Chondrocyte (in vitro differentiated cells): ENCODE measurements around the gene MSMO1. TPM values are rescaled to one million over a fixed set of nuclear protein-coding genes. Genes with fewer than 3 reads are reported as not detected.
"Not testable (repeated sequence)": the region's sequence is repeated elsewhere in the genome, so short reads cannot be mapped to it uniquely, and the experiment has no call there.

ENCODE experiments used
- DNase-seq: peaks from one replicate; pipeline ENCODE4 v3.0.0; 2021; ENCODE audit warnings: mixed read lengths, low spot score
- H3K27ac Mint-ChIP-seq: one replicate; pipeline ENCODE4 v1.8.0; 2021; ENCODE audit warnings: mild to moderate bottlenecking, moderate library complexity, mixed read lengths; ENCODE audit not compliant: unreplicated experiment
- H3K27me3 Mint-ChIP-seq: 2 replicates; pipeline ENCODE4 v1.8.0; 2021; ENCODE audit warnings: low read depth, mixed read lengths
- H3K36me3 Mint-ChIP-seq: 2 replicates; pipeline ENCODE4 v1.8.0; 2021; ENCODE audit warnings: low read depth, mixed read lengths
- H3K4me1 Mint-ChIP-seq: 2 replicates; pipeline ENCODE4 v1.8.0; 2021; ENCODE audit warnings: low read depth, mild to moderate bottlenecking, mixed read lengths
- H3K4me3 Mint-ChIP-seq: one replicate; pipeline ENCODE4 v1.8.0; 2021; ENCODE audit warnings: mild to moderate bottlenecking, moderate library complexity, mixed read lengths; ENCODE audit not compliant: unreplicated experiment
- H3K9me3 Mint-ChIP-seq: 2 replicates; pipeline ENCODE4 v1.8.0; 2021; ENCODE audit warnings: low read depth, mixed read lengths
- long read RNA-seq: library from polyadenylated mRNA; stranded (forward); transcript quantifications from one replicate; pipeline ENCODE4 v2.0.0, GENCODE V29; 2021
- total RNA-seq: library from RNA; stranded (reverse); gene quantifications from 3 replicates; pipeline ENCODE4 v1.2.1, GENCODE V29; 2021
- TF ChIP-seq, protein P1 (sequence below): fragments of 200-600 bp; sonication (generic); IDR thresholded peaks from 2 replicates; pipeline ENCODE4 v1.5.0; 2021; ENCODE audit warnings: antibody characterized with exemption, mild to moderate bottlenecking, moderate library complexity

Gene MSMO1
- 82.8 to 83.3 TPM (median 83.3 TPM) in 3 replicates for total RNA-seq
- long read RNA-seq, transcript MSMO1-201 (6 exons, 2,269 nt) = major isoform, 261 of 308 reads
- long read RNA-seq, transcript MSMO1-202 (5 exons, 1,789 nt) = minor isoform, 21 of 308 reads
- long read RNA-seq, partial matches to known transcripts = 16 of 308 reads
- long read RNA-seq, other reads (novel, unspliced or antisense) = 10 of 308 reads

- Mint-ChIP-seq H3K9me3 (no peaks in the 10 kb centered on the region), H3K27ac (no peak within 1 kb of the TSS), H3K36me3 (no peaks in the 10 kb centered on the region), H3K4me3 (no peak within 1 kb of the TSS), H3K4me1 (peaks cover 36% of the 10 kb centered on the region), H3K27me3 (no peaks in the 10 kb centered on the region)
- TF ChIP-seq, protein P1, sequence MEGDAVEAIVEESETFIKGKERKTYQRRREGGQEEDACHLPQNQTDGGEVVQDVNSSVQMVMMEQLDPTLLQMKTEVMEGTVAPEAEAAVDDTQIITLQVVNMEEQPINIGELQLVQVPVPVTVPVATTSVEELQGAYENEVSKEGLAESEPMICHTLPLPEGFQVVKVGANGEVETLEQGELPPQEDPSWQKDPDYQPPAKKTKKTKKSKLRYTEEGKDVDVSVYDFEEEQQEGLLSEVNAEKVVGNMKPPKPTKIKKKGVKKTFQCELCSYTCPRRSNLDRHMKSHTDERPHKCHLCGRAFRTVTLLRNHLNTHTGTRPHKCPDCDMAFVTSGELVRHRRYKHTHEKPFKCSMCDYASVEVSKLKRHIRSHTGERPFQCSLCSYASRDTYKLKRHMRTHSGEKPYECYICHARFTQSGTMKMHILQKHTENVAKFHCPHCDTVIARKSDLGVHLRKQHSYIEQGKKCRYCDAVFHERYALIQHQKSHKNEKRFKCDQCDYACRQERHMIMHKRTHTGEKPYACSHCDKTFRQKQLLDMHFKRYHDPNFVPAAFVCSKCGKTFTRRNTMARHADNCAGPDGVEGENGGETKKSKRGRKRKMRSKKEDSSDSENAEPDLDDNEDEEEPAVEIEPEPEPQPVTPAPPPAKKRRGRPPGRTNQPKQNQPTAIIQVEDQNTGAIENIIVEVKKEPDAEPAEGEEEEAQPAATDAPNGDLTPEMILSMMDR = no peak
- DNase-seq = peak; percentile 100
These were observed at the start of gene MSMO1 for GRCh38 chr4:165327211-165328100. Gene MSMO1, plus strand, starts transcription at chr4:165327669. Its CDS starts 5,702 bp downstream, at chr4:165333371.

DNA sequence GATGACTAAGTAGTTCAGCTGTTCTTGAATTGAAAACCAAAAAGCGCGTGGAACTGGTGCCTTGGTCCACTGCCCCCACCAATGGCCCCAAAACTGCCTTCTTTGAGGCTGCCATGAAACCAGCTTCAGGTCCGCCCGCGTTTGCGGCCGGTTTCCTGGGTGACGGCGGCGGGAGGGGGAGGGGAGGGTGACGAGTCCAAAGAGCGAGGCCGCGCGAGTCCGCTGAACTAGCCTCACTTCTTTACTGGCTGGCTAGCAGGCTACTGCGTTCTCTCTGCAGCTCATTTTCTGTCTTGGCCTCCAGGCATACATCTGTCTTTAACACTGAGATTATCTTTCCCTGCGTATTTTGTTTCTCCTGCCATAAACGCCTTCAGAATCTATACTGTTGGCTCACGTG lies 47.9 kb upstream of the MSMO1 start:
- H3K4me3 Mint-ChIP-seq, H3K4me1 Mint-ChIP-seq, H3K9me3 Mint-ChIP-seq, H3K27me3 Mint-ChIP-seq, H3K36me3 Mint-ChIP-seq, H3K27ac Mint-ChIP-seq, DNase-seq: not testable (repeated sequence)

DNA sequence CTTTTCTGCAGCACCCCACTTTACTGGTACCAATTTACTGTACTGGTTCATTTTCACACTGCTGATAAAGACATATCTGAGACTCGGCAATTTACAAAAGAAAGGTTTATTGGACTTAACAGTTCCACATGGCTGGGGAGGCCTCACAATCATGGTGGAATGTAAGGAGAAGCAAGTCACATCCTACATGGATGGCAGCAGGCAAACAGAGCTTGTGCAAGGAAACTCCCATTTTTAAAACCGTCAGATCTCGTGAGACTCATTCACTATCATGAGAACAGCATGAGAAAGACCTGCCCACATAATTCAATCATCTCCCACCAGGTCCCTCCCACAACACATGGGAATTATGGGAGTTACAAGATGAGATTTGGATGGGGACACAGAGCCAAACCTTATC lies 42.8 kb upstream of the MSMO1 start:
- peaks cover 16% of the 10 kb centered on the region for H3K4me1 Mint-ChIP-seq
- not testable (repeated sequence) for H3K27ac Mint-ChIP-seq

DNA sequence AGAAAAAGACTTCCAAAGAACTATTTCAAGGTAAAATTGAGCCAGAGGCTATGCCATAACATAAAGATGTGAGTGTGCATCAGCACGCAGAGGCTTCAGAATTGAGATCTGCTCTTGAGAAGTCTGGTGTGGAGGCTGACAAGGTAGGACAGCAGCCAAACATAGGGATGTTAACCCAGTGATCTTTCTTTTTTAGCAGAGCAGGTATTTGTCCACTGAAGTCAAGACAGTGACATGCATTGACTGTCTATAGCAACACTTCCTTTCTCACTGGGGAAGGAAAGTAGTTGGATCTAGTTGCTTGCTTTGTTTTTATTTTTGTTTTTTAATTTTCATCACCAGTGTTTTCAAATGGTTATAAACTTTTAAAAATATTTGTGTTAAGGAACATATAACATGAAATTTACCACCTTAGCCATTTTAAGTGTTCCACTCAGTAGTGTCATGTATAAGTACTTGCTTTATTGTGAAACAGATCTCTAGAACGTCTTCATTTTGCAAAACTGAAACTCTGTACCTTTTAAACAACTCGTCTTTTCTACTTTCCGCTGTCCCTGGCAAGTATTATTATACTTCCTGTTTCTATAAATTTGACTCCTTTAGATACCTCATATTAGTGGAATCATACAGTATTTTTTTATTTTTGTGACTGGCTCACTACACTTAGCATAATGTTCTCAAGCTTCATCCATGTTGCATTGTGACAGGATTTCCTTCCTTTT lies 40.7 kb upstream of the MSMO1 start:
- peaks cover 16% of the 10 kb centered on the region for H3K4me1 Mint-ChIP-seq
- H3K9me3 Mint-ChIP-seq, H3K27me3 Mint-ChIP-seq, H3K27ac Mint-ChIP-seq, H3K36me3 Mint-ChIP-seq, DNase-seq, H3K4me3 Mint-ChIP-seq: not testable (repeated sequence)

More for the DNA sequence above, 42.8 kb upstream of the MSMO1 start:
- H3K9me3 Mint-ChIP-seq, H3K27me3 Mint-ChIP-seq, H3K36me3 Mint-ChIP-seq, H3K4me3 Mint-ChIP-seq, DNase-seq: not testable (repeated sequence)

DNA sequence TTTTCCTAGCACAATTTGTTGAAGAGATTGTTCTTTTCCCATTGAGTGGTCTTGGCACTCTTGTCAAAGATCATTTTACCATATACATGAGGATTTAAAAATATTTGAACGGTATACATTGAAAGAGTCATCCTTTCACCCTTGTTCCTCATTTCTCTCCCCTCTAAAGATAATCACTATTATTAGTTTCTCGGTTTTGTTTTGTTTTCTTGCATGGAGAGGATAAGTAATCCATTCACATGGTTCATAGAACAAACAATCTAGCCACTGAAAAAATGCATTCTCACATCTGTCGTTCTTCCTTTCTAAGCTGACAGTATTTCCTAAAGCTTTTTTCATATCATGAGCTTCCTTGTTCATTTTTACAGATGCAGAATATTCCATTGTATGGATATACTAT lies 39.2 kb upstream of the MSMO1 start:
- H3K27ac Mint-ChIP-seq = peak overlapping the region; percentile 59
- no peak overlapping the region for H3K4me3 Mint-ChIP-seq
- no peaks in the 10 kb centered on the region for H3K27me3 Mint-ChIP-seq
- H3K36me3 Mint-ChIP-seq = peaks cover 1% of the 10 kb centered on the region
- H3K9me3 Mint-ChIP-seq = no peaks in the 10 kb centered on the region
- TF ChIP-seq, protein P1 = no peak
- no peak for DNase-seq
- H3K4me1 Mint-ChIP-seq = peaks cover 16% of the 10 kb centered on the region

- no peak overlapping the region for H3K4me3 Mint-ChIP-seq
These were observed 38.6 kb upstream of the MSMO1 start for GRCh38 chr4:165288639-165289422.

More at GRCh38 chr4:165288639-165289422, 38.6 kb upstream of the MSMO1 start:
- TF ChIP-seq, protein P1 = peak; percentile 23
- Mint-ChIP-seq H3K27ac (peak overlapping the region; percentile 59), H3K27me3 (no peaks in the 10 kb centered on the region), H3K9me3 (no peaks in the 10 kb centered on the region), H3K36me3 (peaks cover 1% of the 10 kb centered on the region), H3K4me1 (peaks cover 16% of the 10 kb centered on the region)
- no peak for DNase-seq
